HEK293 (cell line): ENCODE data around the gene CASD1.

Experiments used
- CTCF ChIA-PET: fragments of 350-600 bp; formaldehyde crosslinking; extraction: SDS; loops from one replicate; lab custom pipeline; 2021; ENCODE audit warnings: antibody characterized with exemption; lab: Yijun Ruan, JAX
- POLR2A ChIA-PET: fragments of 300-600 bp; formaldehyde crosslinking; extraction: SDS; loops from one replicate; lab custom pipeline; 2020; ENCODE audit warnings: antibody characterized with exemption, inconsistent platforms; lab: Yijun Ruan, JAX
- H3K27ac ChIP-seq: fragments of 200-500 bp; sonication (Bioruptor generic); 2 replicates; pipeline ENCODE4 v1.5.1; 2014; ENCODE audit warnings: low read depth, low read length, control low read depth, inconsistent platforms; ENCODE audit errors: extremely low read depth
- H3K36me3 ChIP-seq, 2 experiments: fragments of 200-500 bp in 1 of 2; sonication (Bioruptor generic) in 1 of 2; 1 replicate in 1 of 2; 2 replicates in 1 of 2; pipeline ENCODE4 v1.5.1; 2014 to 2017; ENCODE audit warnings: inconsistent platforms in 2 of 2, low read length in 2 of 2; ENCODE audit not compliant: control insufficient read depth in 2 of 2, insufficient read depth in 1 of 2
- H3K4me1 ChIP-seq: fragments of 200-500 bp; sonication (Bioruptor generic); 2 replicates; pipeline ENCODE4 v1.5.1; 2014; ENCODE audit warnings: mild to moderate bottlenecking, low read length, inconsistent platforms; ENCODE audit not compliant: control insufficient read depth, insufficient read depth
- H3K4me3 ChIP-seq: 2 replicates; pipeline ENCODE4 v1.5.1; 2011; ENCODE audit warnings: low read depth, mild to moderate bottlenecking, control low read depth, low read length, moderate library complexity
- H3K9me3 ChIP-seq: fragments of 200-500 bp; sonication (Bioruptor generic); 2 replicates; pipeline ENCODE4 v1.5.1; 2014; ENCODE audit warnings: low read depth, low read length, inconsistent platforms; ENCODE audit not compliant: control insufficient read depth, insufficient read depth
- GFI1B ChIP-seq: fragments of 450-650 bp; formaldehyde crosslinking; IDR thresholded peaks from 2 replicates; pipeline ENCODE4 v1.5.1; 2016; ENCODE audit warnings: missing biosample characterization, missing genetic modification characterization
- GLI2 ChIP-seq: fragments of 450-650 bp; formaldehyde crosslinking; IDR thresholded peaks from 2 replicates; pipeline ENCODE4; 2017; ENCODE audit warnings: missing biosample characterization, missing genetic modification characterization, low read depth, borderline replicate concordance
- HOXD13 ChIP-seq: sonication (generic); formaldehyde crosslinking; IDR thresholded peaks from 2 replicates; pipeline ENCODE4 v1.8.0; 2022; ENCODE audit warnings: missing genetic modification reagents, borderline replicate concordance
- IKZF3 ChIP-seq: fragments of 450-650 bp; IDR thresholded peaks from 2 replicates; pipeline ENCODE4 v1.5.0; 2018; ENCODE audit warnings: missing biosample characterization, mild to moderate bottlenecking, missing genetic modification characterization, moderate library complexity
- KLF8 ChIP-seq: fragments of 450-650 bp; formaldehyde crosslinking; IDR thresholded peaks from 2 replicates; pipeline ENCODE4 v1.5.1; 2016; ENCODE audit warnings: missing biosample characterization, missing genetic modification characterization
- PRDM1 ChIP-seq: fragments of 450-650 bp; formaldehyde crosslinking; IDR thresholded peaks from 2 replicates; pipeline ENCODE4; 2016; ENCODE audit warnings: missing biosample characterization, missing genetic modification characterization
- REPIN1 ChIP-seq: fragments of 450-650 bp; formaldehyde crosslinking; IDR thresholded peaks from 2 replicates; pipeline ENCODE4 v1.5.1; 2017; ENCODE audit warnings: missing biosample characterization, missing genetic modification characterization, low read depth
- YY1 ChIP-seq: fragments of 450-650 bp; formaldehyde crosslinking; IDR thresholded peaks from 2 replicates; pipeline ENCODE4 v1.5.1; 2018; ENCODE audit warnings: missing biosample characterization, missing genetic modification characterization
- YY2 ChIP-seq: fragments of 450-650 bp; formaldehyde crosslinking; IDR thresholded peaks from 2 replicates; pipeline ENCODE4 v1.5.1; 2016; ENCODE audit warnings: missing biosample characterization, missing genetic modification characterization
- ZBTB26 ChIP-seq: fragments of 450-650 bp; formaldehyde crosslinking; optimal IDR thresholded peaks from 2 replicates; pipeline ENCODE3; 2016; ENCODE audit warnings: missing biosample characterization, mild to moderate bottlenecking, missing genetic modification characterization
- ZBTB48 ChIP-seq: fragments of 450-650 bp; formaldehyde crosslinking; IDR thresholded peaks from 2 replicates; pipeline ENCODE4 v1.5.1; 2016; ENCODE audit warnings: missing biosample characterization, missing genetic modification characterization
- ZEB2 ChIP-seq: fragments of 450-650 bp; formaldehyde crosslinking; IDR thresholded peaks from 2 replicates; pipeline ENCODE4 v1.5.1; 2016; ENCODE audit warnings: missing biosample characterization, missing genetic modification characterization
- ZFP37 ChIP-seq: fragments of 450-650 bp; formaldehyde crosslinking; IDR thresholded peaks from 2 replicates; pipeline ENCODE4 v1.5.1; 2016; ENCODE audit warnings: missing biosample characterization, missing genetic modification characterization
- ZNF2 ChIP-seq: fragments of 450-650 bp; formaldehyde crosslinking; IDR thresholded peaks from 2 replicates; pipeline ENCODE4 v1.5.1; 2016; ENCODE audit warnings: missing biosample characterization, missing genetic modification characterization
- ZNF266 ChIP-seq: fragments of 450-650 bp; formaldehyde crosslinking; IDR thresholded peaks from 2 replicates; pipeline ENCODE4 v1.5.1; 2016; ENCODE audit warnings: missing biosample characterization, missing genetic modification characterization, low read depth
- ZNF366 ChIP-seq: fragments of 450-650 bp; formaldehyde crosslinking; conservative IDR thresholded peaks from 2 replicates; pipeline ENCODE4 v1.5.1; 2016; ENCODE audit warnings: missing biosample characterization, missing genetic modification characterization
- ZNF544 ChIP-seq: fragments of 450-650 bp; formaldehyde crosslinking; IDR thresholded peaks from 2 replicates; pipeline ENCODE4 v1.5.0; 2017; ENCODE audit warnings: missing biosample characterization, missing genetic modification characterization
- ZNF561 ChIP-seq: fragments of 450-650 bp; IDR thresholded peaks from 2 replicates; pipeline ENCODE4 v1.5.1; 2018; ENCODE audit warnings: missing biosample characterization, missing genetic modification characterization, borderline replicate concordance
- ZNF571 ChIP-seq: fragments of 450-650 bp; formaldehyde crosslinking; IDR thresholded peaks from 2 replicates; pipeline ENCODE4 v1.5.0; 2017; ENCODE audit warnings: missing biosample characterization, missing genetic modification characterization
- ZNF621 ChIP-seq: fragments of 450-650 bp; formaldehyde crosslinking; IDR thresholded peaks from 2 replicates; pipeline ENCODE4 v1.5.1; 2017; ENCODE audit warnings: missing biosample characterization, missing genetic modification characterization
- ZNF664 ChIP-seq: fragments of 450-650 bp; formaldehyde crosslinking; IDR thresholded peaks from 2 replicates; pipeline ENCODE4 v1.5.1; 2016; ENCODE audit warnings: missing biosample characterization, missing genetic modification characterization
- ZNF704 ChIP-seq: fragments of 450-650 bp; formaldehyde crosslinking; IDR thresholded peaks from 2 replicates; pipeline ENCODE4 v1.5.1; 2016; ENCODE audit warnings: missing biosample characterization, missing genetic modification characterization
- ZNF707 ChIP-seq: fragments of 450-650 bp; formaldehyde crosslinking; IDR thresholded peaks from 2 replicates; pipeline ENCODE4 v1.5.1; 2016; ENCODE audit warnings: missing biosample characterization, missing genetic modification characterization
- ZNF785 ChIP-seq: fragments of 450-650 bp; formaldehyde crosslinking; IDR thresholded peaks from 2 replicates; pipeline ENCODE4 v1.5.1; 2016; ENCODE audit warnings: missing biosample characterization, missing genetic modification characterization
- ZXDB ChIP-seq: fragments of 450-650 bp; formaldehyde crosslinking; IDR thresholded peaks from 2 replicates; pipeline ENCODE4 v1.5.1; 2016; ENCODE audit warnings: missing biosample characterization, missing genetic modification characterization
- TF ChIP-seq, protein P1 (sequence below): fragments of 450-650 bp; formaldehyde crosslinking; IDR thresholded peaks from 2 replicates; pipeline ENCODE4 v1.5.1; 2016; ENCODE audit warnings: missing biosample characterization, missing genetic modification characterization
- TF ChIP-seq, protein P2 (sequence below): fragments of 450-650 bp; formaldehyde crosslinking; IDR thresholded peaks from 2 replicates; pipeline ENCODE4 v1.5.1; 2016; ENCODE audit warnings: missing biosample characterization, missing genetic modification characterization, low read depth

Gene CASD1

GRCh38 chr7:94472608-94473007 lies 37.0 kb upstream of the CASD1 start:
- ChIA-PET CTCF (no interaction called here), POLR2A (no interaction called here)
- H3K9me3 ChIP-seq: no peaks in the 10 kb centered on the region

DNA sequence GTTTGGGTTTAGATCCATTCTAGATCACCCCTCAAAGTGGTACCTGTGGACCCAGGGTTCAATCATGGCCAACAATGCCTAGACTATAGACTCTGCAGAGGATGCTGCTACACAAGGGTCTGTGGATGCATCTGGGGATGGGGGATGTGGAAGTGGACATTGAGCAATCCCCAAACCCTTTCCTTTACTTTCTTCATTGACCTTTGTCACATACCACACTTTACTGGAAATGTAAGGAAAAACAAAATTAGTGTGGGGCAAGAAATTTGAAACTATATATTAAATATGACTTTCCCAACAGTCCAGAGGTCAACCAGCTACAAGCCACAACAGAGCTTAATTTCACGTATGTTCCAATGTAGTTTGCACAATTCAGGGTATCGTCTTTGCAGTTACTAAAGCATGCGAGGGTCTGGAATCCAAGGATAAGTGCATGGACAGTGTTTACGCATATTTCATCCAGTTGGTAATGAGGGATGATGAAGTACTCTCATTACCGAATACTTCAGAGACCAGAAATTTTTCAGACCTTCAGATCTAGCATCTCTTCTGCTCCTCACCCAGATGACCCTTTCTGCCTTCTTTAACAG lies 33.3 kb upstream of the CASD1 start:
- CTCF ChIA-PET: no interaction called here
- no peak for TF ChIP-seq ZNF2 (tag by site-specific recombination)
- TF ChIP-seq, protein P1, sequence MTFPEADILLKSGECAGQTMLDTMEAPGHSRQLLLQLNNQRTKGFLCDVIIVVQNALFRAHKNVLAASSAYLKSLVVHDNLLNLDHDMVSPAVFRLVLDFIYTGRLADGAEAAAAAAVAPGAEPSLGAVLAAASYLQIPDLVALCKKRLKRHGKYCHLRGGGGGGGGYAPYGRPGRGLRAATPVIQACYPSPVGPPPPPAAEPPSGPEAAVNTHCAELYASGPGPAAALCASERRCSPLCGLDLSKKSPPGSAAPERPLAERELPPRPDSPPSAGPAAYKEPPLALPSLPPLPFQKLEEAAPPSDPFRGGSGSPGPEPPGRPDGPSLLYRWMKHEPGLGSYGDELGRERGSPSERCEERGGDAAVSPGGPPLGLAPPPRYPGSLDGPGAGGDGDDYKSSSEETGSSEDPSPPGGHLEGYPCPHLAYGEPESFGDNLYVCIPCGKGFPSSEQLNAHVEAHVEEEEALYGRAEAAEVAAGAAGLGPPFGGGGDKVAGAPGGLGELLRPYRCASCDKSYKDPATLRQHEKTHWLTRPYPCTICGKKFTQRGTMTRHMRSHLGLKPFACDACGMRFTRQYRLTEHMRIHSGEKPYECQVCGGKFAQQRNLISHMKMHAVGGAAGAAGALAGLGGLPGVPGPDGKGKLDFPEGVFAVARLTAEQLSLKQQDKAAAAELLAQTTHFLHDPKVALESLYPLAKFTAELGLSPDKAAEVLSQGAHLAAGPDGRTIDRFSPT: no peak
- no peak for TF ChIP-seq ZFP37 (tag by site-specific recombination)
- TF ChIP-seq REPIN1: no peak
- TF ChIP-seq, all 188 proteins: peak for 0
- no peaks in the 10 kb centered on the region for H3K36me3 ChIP-seq
- no peaks in the 10 kb centered on the region for H3K4me1 ChIP-seq
- H3K9me3 ChIP-seq: no peaks in the 10 kb centered on the region
- POLR2A ChIA-PET: no interaction called here
- no peak overlapping the region for H3K27ac ChIP-seq
- no peak overlapping the region for H3K4me3 ChIP-seq

More at GRCh38 chr7:94472608-94473007, 37.0 kb upstream of the CASD1 start:
- Histone ChIP-seq H3K4me3 (no peak overlapping the region), H3K36me3 (no peaks in the 10 kb centered on the region), H3K4me1 (no peaks in the 10 kb centered on the region), H3K27ac (no peak overlapping the region)
- TF ChIP-seq HOXD13 (CRISPR knock-in tag) (no peak), ZNF266 (tag by site-specific recombination) (no peak), ZNF544 (tag by site-specific recombination) (no peak), KLF8 (tag by site-specific recombination) (no peak), ZNF785 (tag by site-specific recombination) (no peak), IKZF3 (tag by site-specific recombination) (no peak), ZNF707 (tag by site-specific recombination) (no peak), ZNF561 (tag by site-specific recombination) (no peak), PRDM1 (tag by site-specific recombination) (no peak), YY2 (tag by site-specific recombination) (no peak), GFI1B (tag by site-specific recombination) (no peak), ZNF704 (no peak), ZNF571 (tag by site-specific recombination) (no peak)
- TF ChIP-seq, protein P2, sequence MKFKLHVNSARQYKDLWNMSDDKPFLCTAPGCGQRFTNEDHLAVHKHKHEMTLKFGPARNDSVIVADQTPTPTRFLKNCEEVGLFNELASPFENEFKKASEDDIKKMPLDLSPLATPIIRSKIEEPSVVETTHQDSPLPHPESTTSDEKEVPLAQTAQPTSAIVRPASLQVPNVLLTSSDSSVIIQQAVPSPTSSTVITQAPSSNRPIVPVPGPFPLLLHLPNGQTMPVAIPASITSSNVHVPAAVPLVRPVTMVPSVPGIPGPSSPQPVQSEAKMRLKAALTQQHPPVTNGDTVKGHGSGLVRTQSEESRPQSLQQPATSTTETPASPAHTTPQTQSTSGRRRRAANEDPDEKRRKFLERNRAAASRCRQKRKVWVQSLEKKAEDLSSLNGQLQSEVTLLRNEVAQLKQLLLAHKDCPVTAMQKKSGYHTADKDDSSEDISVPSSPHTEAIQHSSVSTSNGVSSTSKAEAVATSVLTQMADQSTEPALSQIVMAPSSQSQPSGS (tag by site-specific recombination): no peak

DNA sequence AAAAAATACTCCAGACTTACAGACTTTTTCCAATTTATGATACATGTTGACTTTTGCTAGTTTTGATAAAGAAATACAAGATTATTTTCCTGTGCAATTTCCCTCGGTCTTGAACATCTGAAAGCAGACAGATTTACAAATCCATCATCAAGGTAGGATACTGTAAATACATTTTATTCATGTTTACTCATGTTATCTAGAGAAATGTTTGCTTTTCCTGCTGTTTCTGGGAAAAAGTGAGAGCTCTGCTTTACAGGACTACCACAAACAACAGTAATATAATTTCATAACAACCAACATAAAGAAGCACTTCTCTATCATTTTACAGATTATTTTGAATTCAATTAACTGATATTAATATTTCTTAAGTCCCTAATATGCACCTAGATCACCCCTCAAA lies 31.7 kb upstream of the CASD1 start:
- ChIA-PET CTCF (interaction anchor here (1.0 kb wide), 1 partner anchor 9 kb away, joined by 3 read pairs; no protein-coding TSS in a partner anchor), POLR2A (no interaction called here)
- no peak overlapping the region for H3K27ac ChIP-seq
- no peak overlapping the region for H3K4me3 ChIP-seq
- no peaks in the 10 kb centered on the region for H3K9me3 ChIP-seq
- H3K4me1 ChIP-seq: no peaks in the 10 kb centered on the region
- H3K36me3 ChIP-seq: no peaks in the 10 kb centered on the region
- TF ChIP-seq ZBTB26 (tag by site-specific recombination) (no peak), ZEB2 (no peak), ZNF366 (no peak), ZNF621 (tag by site-specific recombination) (no peak), GLI2 (no peak), YY1 (tag by site-specific recombination) (no peak), ZXDB (tag by site-specific recombination) (no peak), ZBTB48 (no peak), ZNF664 (tag by site-specific recombination) (no peak)
